ENCODE results near the gene ESRRA. TPM values are rescaled to one million over a fixed set of nuclear protein-coding genes. Genes with fewer than 3 reads are reported as not detected.
A peak's percentile ranks its signal among the peaks of the same experiment; 100 is the strongest.

ESRRA gene
- total and polyA plus RNA-seq, 2 of the 13 experiments (the other 11 are each of a cell fraction or from before 2014, with no cell fraction given), result 18.1 to 36.3 TPM

GRCh38 chr11:64355078-64355940, 50.0 kb downstream of the ESRRA start (continued):
- TF ChIP-seq MEF2D (CRISPR knock-in tag; IDR thresholded peaks at IDR 0.05), result peak; percentile 42; the same call in 1 of the 2 replicates
- no peak for TF ChIP-seq GMEB1 (CRISPR knock-in tag; IDR thresholded peaks at IDR 0.05; ENCODE audit: borderline replicate concordance)
- TF ChIP-seq ZSCAN25 (CRISPR knock-in tag; IDR thresholded peaks at IDR 0.05), result peak; percentile 98
- no peak for TF ChIP-seq ZNF317 (CRISPR knock-in tag; IDR thresholded peaks at IDR 0.05)
- no peak for TF ChIP-seq ZNF552 (CRISPR knock-in tag; IDR thresholded peaks at IDR 0.05; ENCODE audit: borderline replicate concordance)
- peak; percentile 37; the same call in 1 of the 2 replicates for TF ChIP-seq SMC3 (IDR thresholded peaks at IDR 0.05; ENCODE audit: low read length)
- TF ChIP-seq ZNF30 (CRISPR knock-in tag; IDR thresholded peaks at IDR 0.05), result no peak
- TF ChIP-seq KMT2B (CRISPR knock-in tag; IDR thresholded peaks at IDR 0.05), result peak; percentile 44; the same call in 1 of the 2 replicates
- TF ChIP-seq FOXK2 (IDR thresholded peaks at IDR 0.05), result no peak
- no peak for TF ChIP-seq ZSCAN5A (CRISPR knock-in tag; IDR thresholded peaks at IDR 0.05; ENCODE audit: borderline replicate concordance)
- TF ChIP-seq ONECUT2 (CRISPR knock-in tag; IDR thresholded peaks at IDR 0.05), result no peak
- TF ChIP-seq POGK (CRISPR knock-in tag; conservative IDR thresholded peaks at IDR 0.05), result 0 out of 2 replicates have a peak, but pooled peaks have one; percentile 33
- peak; percentile 57; the same call in 1 of the 2 replicates for TF ChIP-seq ARID4A (CRISPR knock-in tag; IDR thresholded peaks at IDR 0.05; ENCODE audit: borderline replicate concordance)
- TF ChIP-seq ZNF724P (CRISPR knock-in tag; IDR thresholded peaks at IDR 0.05; ENCODE audit: borderline replicate concordance), result peak; percentile 40; the same call in 1 of the 2 replicates
- no peak; the same call in 1 of the 2 replicates for TF ChIP-seq ZNF629 (CRISPR knock-in tag; conservative IDR thresholded peaks at IDR 0.05)
- TF ChIP-seq HMG20B (CRISPR knock-in tag; conservative IDR thresholded peaks at IDR 0.05), result no peak
- TF ChIP-seq ZBTB44 (CRISPR knock-in tag; IDR thresholded peaks at IDR 0.05), result no peak
- peak; percentile 47 for TF ChIP-seq RARA (CRISPR knock-in tag; IDR thresholded peaks at IDR 0.05)
